ENCODE data around the gene CYFIP2.
"Not testable (repeated sequence)": the region's sequence is repeated elsewhere in the genome, so short reads cannot be mapped to it uniquely, and the experiment has no call there.

The CYFIP2 gene

DNA sequence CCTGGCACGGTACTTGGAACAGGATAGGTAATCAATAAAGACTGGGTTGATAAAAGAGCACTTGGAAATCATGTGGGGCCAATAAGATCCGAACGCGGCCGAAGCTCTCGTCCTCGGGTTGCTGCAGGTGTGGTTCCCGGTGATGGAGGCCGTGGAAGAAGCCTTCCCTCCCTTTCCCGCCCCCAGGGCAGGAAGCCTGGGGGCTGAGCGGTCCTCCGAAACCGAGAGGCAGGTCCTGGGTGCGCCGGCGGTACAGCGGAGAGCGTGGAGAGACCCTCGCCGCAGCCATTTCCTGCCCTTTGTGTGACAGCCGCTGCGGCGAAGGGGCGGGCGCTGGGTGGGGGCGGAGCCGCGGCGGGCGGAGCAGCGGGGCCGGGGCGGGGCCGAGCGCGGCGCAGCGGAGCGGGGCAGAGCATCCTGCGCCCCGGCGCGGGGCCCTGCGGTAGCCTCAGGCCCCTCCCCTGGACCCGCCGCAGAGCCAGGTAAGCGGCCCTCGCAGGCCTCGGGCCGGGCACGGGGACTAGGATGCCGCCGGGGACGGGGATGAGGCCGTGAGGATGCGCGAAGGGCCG is at the start of gene CYFIP2:
TSS of gene CYFIP2 (plus strand) at position 410 of the 572 bp plus-strand sequence. CDS start 19,239 bp downstream, outside the sequence.
- peak within 1 kb of the TSS; percentile 61 for H3K4me3 ChIP-seq (ENCODE audit: low read depth, low read length)

GRCh38 chr5:157216391-157217142 is 49.4 kb upstream of the CYFIP2 start:
- no peak overlapping the region for H3K4me3 ChIP-seq (ENCODE audit: low read depth, low read length)

DNA sequence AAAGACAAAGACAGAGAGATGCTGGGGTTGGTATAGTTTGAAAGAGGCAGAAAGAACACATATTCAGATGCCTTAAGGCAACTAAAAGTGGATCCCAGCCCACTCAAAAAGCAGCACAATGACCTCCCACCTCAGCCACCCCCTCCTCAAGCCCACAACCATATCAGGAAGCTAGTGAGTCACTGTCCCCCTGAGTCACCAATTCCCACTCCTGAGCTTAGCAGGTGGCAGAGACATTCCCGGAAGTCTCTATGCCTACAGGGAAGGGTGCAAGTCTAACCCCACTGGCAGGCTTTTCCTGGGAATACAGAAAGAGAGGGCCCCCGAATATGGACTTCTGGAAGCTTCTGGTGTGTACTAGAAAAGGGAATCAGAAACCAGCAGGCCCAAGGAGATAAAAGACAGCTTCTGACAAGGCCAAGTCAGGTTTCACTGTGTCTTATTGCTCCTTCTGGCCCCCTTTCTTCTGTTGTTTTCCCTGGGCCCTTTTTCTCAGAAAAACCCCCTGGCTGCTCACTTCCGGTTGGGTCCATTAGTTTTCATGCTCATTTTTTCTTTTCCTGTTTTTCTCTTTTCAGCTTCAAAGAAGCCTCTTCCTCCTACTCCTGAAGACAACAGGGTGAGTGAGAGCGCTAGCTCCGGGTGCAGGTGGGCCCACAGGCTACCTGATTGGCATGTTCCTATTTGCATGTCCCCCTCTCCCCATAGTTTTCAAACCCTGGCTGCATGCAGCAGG is 48.5 kb upstream of the CYFIP2 start:
- no peak overlapping the region for H3K4me3 ChIP-seq (ENCODE audit: low read depth, low read length)

- H3K4me3 ChIP-seq (ENCODE audit: low read depth, low read length) = no peak overlapping the region
These were observed 46.2 kb upstream of the CYFIP2 start for GRCh38 chr5:157219491-157220271.

DNA sequence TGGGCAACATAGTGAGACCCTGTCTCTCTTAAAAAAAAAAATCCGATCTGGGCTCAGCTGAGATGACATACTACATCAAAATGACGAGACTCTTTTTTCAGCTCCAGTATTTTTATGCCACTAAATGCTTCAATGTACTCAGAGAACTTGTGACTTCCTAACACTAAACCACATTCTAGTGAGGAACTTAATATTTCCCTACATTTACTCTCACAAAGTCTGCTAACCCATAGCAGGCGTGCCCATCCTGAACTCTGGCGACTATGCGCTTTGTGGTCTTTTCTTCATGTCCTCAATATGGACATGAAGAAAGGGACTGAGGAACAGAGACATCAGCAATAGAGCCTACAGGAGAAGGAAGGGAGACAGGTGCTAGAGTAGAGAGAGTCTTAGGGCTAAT is 44.0 kb upstream of the CYFIP2 start:
- H3K4me3 ChIP-seq (ENCODE audit: low read depth, low read length) = no peak overlapping the region

GRCh38 chr5:157222506-157223230 is 43.3 kb upstream of the CYFIP2 start:
- H3K4me3 ChIP-seq (ENCODE audit: low read depth, low read length) = no peak overlapping the region

GRCh38 chr5:157225469-157226422 is 40.2 kb upstream of the CYFIP2 start:
- H3K4me3 ChIP-seq (ENCODE audit: low read depth, low read length) = no peak overlapping the region

DNA sequence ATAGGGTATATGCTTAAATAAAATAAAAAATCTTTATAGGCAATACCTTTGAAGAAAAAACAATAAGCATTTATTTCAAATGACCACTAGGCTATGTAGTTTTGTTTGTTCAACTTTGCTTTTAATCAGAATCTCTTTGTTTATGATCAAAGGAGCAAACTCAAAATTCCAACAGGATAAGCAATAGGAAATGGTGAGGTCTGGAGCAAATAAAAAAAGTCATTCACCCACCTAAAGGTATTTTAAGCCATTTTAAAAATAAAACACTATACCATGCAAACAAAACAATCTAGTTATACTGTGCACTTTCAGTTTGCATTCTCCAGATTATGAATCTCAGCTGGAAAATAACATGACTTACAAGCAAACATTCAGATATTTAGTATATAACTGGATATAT is 35.3 kb upstream of the CYFIP2 start:
- no peak overlapping the region for H3K4me3 ChIP-seq (ENCODE audit: low read depth, low read length)

GRCh38 chr5:157232706-157233105 is 33.2 kb upstream of the CYFIP2 start:
- H3K4me3 ChIP-seq (ENCODE audit: low read depth, low read length) = no peak overlapping the region

GRCh38 chr5:157233515-157233914 is 32.4 kb upstream of the CYFIP2 start:
- no peak overlapping the region for H3K4me3 ChIP-seq (ENCODE audit: low read depth, low read length)

DNA sequence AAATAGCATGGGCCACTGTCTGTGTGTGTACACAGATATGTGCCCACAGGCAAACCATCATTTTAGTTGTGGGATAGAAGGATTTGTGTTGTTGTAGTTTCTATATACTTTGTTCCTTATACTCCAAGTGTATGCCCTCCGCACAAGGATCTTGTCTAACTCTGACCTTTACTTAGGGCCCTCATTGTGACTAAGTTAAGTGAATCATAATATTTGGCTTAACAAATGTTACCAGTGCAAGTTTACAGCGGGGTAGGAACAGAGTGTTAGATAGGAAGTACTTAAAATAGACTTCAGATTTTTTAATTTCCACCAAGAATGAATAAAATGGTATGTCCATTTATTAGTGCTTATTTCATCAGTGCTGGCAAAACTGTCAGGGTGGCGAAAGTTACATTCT is 29.5 kb upstream of the CYFIP2 start:
- H3K4me3 ChIP-seq (ENCODE audit: low read depth, low read length) = no peak overlapping the region

- no peak overlapping the region for H3K4me3 ChIP-seq (ENCODE audit: low read depth, low read length)
These were observed 24.4 kb upstream of the CYFIP2 start for GRCh38 chr5:157241483-157241882.

DNA sequence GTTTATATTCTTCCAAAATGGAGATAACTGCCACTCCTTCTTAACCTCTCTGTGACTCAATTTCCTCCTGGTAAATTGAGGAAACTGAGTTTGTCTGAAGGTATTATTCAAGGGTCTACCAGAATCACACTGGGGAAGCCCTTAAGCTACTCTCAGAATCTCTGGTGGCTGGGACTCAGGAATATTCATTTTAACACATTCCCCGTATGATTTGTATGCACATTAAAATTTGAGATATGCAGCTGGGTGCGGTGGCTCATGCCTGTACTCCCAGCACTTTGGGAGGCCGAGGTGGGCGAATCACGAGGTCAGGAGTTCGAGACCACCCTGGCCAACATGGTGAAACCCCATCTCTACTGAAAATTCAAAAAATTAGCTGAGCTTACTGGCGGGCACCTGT is 21.2 kb upstream of the CYFIP2 start:
- not testable (repeated sequence) for H3K4me3 ChIP-seq (ENCODE audit: low read depth, low read length)

DNA sequence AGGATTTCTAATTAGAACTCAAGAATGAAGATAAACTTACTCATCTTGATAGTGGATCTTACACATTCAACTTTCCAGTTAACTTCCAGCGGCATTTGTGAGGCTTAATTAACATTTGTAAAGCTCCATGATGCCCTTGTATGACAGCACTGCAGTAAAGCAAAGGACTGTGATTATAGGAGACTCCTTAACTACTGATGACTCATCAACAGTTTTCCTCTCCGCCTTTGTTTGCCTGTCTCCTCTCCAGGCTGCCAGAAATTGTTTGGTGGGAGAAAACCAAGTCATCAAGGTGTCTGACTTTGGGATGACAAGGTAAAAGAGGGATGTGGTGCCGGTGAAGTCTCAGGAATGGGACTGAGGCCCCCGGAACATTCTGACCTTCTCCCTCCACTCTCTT is 20.4 kb upstream of the CYFIP2 start:
- no peak overlapping the region for H3K4me3 ChIP-seq (ENCODE audit: low read depth, low read length)

DNA sequence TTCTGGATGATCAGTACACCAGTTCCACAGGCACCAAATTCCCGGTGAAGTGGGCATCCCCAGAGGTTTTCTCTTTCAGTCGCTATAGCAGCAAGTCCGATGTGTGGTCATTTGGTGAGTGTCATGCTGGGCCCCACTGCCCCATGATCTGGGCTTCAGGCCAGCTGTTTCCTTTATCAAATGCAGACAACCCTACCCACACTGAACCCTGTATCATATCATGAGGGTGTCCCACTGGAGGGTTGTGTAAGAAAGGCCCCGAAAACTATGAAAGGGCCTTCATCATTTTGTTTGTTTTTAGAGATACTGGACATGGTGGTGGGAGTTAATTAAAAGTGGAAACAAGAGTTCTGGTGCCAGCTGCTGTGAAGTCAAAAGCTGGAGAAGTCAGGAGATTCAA is 20.0 kb upstream of the CYFIP2 start:
- H3K4me3 ChIP-seq (ENCODE audit: low read depth, low read length) = no peak overlapping the region

GRCh38 chr5:157247267-157247666 is 18.7 kb upstream of the CYFIP2 start:
- H3K4me3 ChIP-seq (ENCODE audit: low read depth, low read length) = no peak overlapping the region

- no peak overlapping the region for H3K4me3 ChIP-seq (ENCODE audit: low read depth, low read length)
These were observed 17.0 kb upstream of the CYFIP2 start for GRCh38 chr5:157248821-157249470.

DNA sequence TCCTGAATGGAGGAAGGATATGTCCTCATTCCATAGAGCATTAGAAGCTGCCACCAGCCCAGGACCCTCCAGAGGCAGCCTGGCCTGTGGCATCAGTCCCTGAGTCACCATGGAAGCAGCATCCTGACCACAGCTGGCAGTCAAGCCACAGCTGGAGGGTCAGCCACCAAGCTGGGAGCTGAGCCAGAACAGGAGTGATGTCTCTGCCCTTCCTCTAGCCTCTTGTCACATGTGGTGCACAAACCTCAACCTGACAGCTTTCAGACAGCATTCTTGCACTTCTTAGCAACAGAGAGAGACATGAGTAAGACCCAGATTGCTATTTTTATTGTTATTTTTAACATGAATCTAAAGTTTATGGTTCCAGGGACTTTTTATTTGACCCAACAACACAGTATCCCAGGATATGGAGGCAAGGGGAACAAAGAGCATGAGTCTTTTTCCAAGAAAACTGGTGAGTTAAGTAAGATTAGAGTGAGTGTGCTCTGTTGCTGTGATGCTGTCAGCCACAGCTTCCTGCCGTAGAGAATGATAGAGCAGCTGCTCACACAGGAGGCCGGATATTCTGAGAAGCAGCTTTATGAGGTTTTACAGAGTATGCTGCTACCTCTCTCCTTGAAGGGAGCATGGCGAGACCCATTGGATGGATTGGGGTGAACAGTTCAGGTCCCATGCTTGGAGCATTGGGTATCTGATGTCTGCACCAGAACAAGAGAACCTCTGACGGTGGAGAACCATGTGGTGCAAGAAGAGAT is 13.0 kb upstream of the CYFIP2 start:
- no peak overlapping the region for H3K4me3 ChIP-seq (ENCODE audit: low read depth, low read length)

All from iPS-11a (cell line).